GM18520 (cell line): ENCODE results near the gene PRR12.

Experiments
- ATAC-seq: cut with Tn5 transposase; IDR thresholded peaks from one replicate; pipeline ENCODE4 v1.9.1; 2021; ENCODE audit not compliant: unreplicated experiment

The PRR12 gene

DNA sequence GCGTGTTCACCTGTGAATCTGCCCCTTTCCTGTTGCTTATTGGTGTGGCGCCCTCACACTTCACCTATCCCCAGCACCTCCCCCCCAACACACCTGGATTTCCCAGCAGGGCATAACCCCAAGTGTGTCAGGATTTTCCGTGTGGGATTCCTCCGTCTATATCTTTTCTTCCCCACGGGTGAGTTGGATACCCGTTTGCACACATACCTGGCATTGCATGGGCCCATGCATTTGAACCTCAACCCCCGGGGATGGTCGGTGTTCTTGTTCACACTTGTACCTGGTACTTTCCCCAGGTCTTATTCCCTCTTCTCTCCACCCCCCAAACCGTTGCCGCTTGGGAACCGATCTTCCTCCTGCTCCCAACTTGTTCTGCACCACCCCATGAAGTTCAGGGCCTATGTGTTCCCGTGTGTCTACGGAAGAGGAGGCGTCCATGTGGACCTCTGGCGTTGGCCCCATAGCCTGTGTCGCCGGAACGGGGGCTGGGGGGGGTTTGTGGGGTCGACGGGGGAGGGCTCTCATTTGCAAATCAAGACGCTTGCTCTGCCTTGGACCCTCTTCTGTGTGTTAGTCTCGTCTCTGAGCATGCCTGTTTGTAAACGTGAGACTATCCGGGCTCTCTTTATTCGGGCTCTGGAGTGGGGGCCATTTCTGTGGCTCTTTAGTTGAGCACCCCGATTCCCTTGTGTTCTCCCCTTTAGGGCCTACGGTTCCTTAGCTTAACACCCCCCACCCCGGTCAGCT is 1.7 kb downstream of the PRR12 start:
- ATAC-seq = no peak

DNA sequence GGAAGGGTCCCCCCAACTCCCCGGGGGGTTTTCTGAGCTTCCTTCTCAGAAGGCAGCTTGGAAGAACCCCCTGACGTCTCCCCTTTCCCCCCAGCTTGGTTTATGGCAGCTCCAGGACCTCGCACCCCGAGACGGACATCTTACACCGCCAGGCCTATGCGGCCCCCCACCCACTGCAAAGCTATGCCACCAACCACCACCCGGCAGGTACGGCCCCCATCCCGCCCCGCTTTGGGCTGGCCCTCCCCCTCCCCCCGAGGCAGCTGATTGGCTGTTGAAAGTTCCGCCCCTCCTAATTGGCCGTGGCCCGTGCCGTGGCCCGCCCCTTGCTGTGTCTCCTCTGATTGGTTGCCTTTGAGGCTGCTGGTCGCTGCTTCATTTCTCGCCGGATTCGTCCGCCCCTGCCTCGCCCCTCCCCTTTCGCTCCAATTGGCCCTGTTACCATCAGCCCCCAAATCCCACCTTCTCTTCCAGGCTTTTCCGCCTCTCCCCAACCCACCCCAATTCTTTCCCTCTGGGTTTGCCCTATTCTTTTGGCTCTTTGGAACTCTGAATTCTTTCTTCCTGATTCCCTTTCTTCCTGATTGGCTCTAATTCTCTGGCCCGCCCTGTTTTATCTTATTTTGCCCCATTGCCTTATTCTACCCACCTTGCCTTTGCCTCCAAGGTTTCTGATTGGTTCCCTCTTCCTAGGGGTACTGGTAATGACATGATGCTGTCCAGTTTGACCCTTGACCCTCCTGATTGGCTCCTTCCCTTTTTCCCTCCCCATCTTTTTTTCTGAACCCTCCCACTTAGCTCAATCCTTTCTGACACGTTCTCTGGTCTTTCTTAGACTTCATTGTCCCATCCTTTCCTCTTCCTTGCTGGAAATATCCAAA is 2.5 kb downstream of the PRR12 start:
- ATAC-seq = peak; percentile 53

DNA sequence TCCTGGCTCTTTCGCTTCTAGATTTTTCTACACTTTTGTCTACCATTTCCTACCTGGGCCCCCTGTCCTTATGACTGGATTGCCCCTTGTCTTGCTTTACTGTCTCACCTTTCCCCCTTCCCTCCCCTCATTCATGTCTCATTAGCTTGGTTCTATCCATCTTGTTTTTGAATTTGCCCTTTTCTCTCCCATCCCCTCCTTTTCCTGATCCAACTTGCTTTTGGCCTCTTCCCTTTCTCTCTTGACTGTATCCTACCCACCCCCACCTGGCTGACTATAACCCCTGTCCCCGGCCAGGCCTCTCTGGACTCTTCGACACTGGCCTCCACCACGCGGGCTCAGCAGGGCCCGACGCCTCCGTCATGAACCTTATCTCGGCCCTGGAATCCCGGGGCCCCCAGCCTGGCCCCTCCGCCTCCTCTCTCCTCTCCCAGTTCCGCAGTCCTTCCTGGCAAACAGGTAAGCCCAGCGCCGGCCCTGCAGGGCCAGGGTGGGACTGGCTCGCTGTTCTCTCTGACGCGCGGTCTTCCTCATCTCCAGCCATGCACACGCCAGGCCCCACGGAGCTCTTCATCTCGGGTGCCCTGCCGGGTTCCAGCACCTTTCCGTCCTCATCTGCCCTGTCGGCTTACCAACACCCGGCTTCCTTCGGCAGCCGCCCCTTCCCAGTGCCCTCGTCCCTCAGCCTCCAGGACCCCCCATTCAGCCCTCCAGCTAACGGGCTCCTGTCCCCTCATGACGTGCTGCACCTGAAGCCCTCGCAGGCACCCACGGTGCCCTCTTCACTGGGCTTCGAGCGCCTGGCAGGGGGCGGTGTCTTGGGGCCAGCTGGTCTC is 3.4 kb downstream of the PRR12 start:
- ATAC-seq = no peak

- ATAC-seq = no peak
Observed at GRCh38 chr19:49594993-49595818, 4.2 kb downstream of the PRR12 start.

- no peak for ATAC-seq
Observed at GRCh38 chr19:49595819-49596404, 4.9 kb downstream of the PRR12 start.

DNA sequence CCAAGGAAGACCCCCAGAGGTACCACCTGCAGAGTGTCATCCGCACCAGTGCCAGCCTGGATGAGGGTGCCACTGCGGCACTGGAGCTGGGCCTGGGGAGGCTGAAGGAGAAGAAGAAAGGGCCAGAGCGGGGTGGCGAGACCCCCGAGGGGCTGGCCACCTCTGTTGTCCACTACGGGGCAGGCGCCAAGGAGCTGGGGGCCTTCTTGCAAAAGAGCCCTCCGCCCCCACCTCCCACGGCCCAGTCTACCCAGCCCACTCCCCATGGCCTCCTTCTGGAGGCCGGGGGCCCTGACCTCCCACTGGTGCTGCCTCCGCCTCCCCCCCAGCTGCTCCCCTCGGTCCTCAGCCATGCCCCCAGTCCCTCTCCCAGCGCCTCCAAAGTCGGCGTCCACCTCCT is 5.4 kb downstream of the PRR12 start:
- ATAC-seq = no peak

DNA sequence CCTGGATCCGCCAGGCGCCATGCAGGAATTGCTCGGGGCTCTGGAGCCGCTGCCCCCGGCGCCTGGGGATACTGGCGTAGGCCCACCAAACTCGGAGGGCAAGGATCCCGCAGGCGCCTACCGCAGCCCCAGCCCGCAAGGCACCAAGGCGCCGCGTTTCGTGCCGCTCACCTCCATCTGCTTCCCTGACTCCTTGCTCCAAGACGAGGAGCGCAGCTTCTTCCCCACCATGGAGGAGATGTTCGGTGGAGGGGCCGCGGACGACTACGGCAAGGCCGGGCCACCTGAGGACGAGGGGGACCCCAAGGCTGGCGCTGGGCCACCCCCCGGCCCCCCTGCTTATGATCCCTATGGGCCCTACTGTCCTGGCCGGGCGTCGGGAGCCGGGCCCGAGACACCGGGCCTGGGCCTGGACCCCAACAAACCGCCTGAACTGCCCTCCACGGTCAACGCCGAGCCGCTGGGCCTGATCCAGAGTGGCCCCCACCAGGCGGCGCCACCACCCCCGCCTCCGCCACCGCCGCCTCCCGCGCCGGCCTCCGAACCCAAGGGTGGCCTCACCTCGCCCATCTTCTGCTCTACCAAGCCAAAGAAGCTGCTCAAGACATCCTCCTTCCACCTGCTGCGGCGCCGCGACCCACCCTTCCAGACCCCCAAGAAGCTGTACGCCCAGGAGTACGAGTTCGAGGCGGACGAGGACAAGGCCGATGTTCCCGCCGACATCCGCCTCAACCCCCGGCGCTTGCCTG is 6.1 kb downstream of the PRR12 start:
- no peak for ATAC-seq

DNA sequence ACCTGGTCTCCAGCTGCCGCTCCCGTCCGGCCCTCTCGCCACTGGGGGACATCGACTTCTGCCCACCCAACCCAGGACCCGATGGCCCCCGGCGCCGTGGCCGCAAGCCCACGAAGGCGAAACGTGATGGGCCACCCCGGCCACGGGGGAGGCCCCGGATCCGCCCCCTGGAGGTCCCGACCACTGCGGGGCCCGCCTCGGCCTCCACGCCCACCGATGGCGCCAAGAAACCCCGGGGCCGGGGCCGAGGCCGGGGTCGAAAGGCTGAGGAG is 6.7 kb downstream of the PRR12 start:
- no peak for ATAC-seq

GRCh38 chr19:49599378-49600295 is 8.7 kb downstream of the PRR12 start:
- no peak for ATAC-seq

DNA sequence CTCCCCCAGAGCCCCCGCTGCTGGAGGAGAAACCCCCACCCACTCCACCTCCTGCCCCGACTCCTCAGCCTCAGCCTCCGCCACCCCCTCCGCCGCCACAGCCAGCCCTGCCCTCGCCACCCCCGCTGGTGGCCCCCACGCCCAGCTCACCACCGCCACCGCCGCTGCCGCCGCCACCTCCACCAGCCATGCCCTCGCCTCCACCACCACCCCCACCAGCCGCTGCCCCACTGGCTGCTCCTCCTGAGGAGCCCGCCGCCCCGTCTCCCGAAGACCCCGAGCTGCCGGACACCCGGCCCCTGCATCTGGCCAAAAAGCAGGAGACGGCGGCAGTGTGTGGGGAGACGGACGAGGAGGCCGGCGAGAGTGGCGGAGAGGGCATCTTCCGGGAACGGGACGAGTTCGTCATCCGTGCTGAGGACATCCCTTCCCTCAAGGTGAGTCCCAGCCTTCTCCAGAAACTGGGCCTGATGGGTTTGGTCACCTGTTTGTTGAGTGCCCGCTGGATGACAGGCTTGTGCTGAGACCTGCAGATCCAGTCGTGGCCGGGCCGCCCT is 10.6 kb downstream of the PRR12 start:
- ATAC-seq = no peak

DNA sequence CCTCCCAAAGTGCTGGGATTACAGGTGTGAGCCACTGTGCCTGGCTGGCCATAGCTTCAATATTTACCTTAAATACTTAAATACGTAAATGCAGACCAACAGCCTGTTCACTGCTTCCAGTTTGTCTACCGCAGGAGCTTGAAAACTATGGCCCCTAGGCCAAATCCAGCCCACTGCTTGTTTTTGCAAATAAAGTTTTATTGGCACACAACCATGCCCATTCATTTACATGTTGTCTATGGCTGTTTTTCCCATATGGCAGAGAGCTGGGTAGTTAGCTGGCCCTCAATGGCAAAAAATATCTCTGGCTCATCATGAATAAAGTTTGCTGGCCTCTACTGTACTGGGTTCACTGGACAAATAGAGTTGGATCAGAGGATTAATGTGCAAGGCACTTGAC is 11.8 kb downstream of the PRR12 start:
- no peak for ATAC-seq

DNA sequence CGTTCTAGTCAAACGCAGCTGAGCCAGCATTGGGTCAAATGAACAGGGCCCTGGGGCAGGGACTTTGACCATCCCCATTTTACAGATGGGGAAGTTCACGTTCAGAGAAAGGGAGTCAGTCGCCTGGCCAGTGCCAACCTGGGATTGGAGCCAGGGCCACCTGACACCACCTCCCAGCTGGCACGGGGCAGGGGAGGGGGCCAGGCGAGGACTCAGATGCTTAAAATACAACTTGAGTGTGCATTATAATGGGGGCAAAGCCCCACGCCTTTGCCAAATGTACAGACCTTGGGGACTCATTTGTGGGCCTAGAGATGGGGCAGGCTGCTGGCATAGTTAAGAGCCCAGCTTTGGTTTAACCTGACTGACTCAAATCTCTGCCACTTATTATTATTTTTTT is 14.6 kb downstream of the PRR12 start:
- ATAC-seq = no peak

DNA sequence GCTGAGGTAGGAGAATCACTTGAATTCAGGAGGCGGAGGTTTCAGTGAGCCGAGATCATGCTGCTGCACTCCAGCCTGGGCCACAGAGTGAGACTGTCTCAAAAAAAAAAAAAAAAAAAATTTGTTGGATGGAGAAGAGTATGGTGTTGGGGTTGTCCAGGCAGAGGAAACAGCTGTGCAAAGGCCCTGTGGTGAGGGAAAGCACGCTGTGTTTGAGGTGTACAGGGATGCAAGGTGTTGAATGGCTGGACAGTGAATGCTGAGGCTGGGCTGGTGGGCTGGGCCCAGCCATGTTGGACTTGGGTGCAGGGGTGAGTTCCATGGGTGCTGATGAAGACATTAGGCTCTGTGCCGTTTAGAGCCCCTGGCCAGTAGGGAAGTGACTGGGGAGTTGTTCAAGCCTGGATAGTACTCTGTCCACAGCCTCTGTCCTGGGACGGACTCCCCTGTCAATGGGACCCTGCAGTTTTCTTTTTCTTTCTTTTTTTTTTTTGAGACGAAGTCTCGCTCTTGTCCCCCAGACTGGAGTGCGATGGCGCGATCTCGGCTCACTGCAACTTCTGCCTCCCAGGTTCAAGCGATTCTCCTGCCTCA is 18.6 kb downstream of the PRR12 start:
- ATAC-seq = no peak

- ATAC-seq = no peak
Observed at GRCh38 chr19:49613374-49613773, 22.4 kb downstream of the PRR12 start.

GRCh38 chr19:49614096-49614833 is 23.3 kb downstream of the PRR12 start:
- no peak for ATAC-seq

- no peak for ATAC-seq
Observed at GRCh38 chr19:49615861-49616260, 24.9 kb downstream of the PRR12 start.

GRCh38 chr19:49616532-49616931 is 25.6 kb downstream of the PRR12 start:
- ATAC-seq = no peak
